KMS-11 (cell line): ENCODE measurements around the gene IL3RA.

Experiments
- H2AFZ ChIP-seq: fragments of 200-600 bp; sonication (generic); 2 replicates; pipeline ENCODE4 v1.6.1; 2016; ENCODE audit warnings: antibody characterized with exemption, mixed run types, low read depth
- H3K27ac ChIP-seq: fragments of 200-600 bp; sonication (generic); 2 replicates; pipeline ENCODE4 v1.6.1; 2016; ENCODE audit warnings: mild to moderate bottlenecking, mixed run types
- H3K27me3 ChIP-seq: fragments of 200-600 bp; sonication (generic); 2 replicates; pipeline ENCODE4 v1.6.1; 2017; ENCODE audit warnings: mild to moderate bottlenecking, low read depth, mixed run types, moderate library complexity; ENCODE audit not compliant: insufficient read depth
- H3K36me3 ChIP-seq: fragments of 200-600 bp; sonication (generic); 2 replicates; pipeline ENCODE4 v1.6.1; 2017; ENCODE audit warnings: mild to moderate bottlenecking, mixed run types; ENCODE audit not compliant: insufficient read depth
- H3K4me1 ChIP-seq: fragments of 200-600 bp; sonication (generic); 2 replicates; pipeline ENCODE4 v1.6.1; 2016; ENCODE audit warnings: mild to moderate bottlenecking, low read depth, mixed run types; ENCODE audit not compliant: poor library complexity, severe bottlenecking
- H3K4me2 ChIP-seq: fragments of 200-600 bp; sonication (generic); 2 replicates; pipeline ENCODE4 v1.7.0; 2016; ENCODE audit warnings: mild to moderate bottlenecking, mixed run types
- H3K4me3 ChIP-seq: fragments of 200-600 bp; sonication (generic); IDR thresholded peaks from 2 replicates; pipeline ENCODE4 v1.6.1; 2017; ENCODE audit warnings: low read depth, low read length, mixed read lengths; ENCODE audit not compliant: insufficient read depth
- H3K79me2 ChIP-seq: fragments of 200-600 bp; sonication (generic); 2 replicates; pipeline ENCODE4 v1.6.1; 2016; ENCODE audit warnings: low read depth, mixed run types; ENCODE audit not compliant: insufficient read depth
- H3K9ac ChIP-seq: fragments of 200-600 bp; sonication (generic); 2 replicates; pipeline ENCODE4 v1.6.1; 2016; ENCODE audit warnings: mild to moderate bottlenecking, mixed run types
- H4K20me1 ChIP-seq: fragments of 200-600 bp; sonication (generic); 2 replicates; pipeline ENCODE4 v1.6.1; 2016; ENCODE audit warnings: mild to moderate bottlenecking, mixed run types; ENCODE audit not compliant: insufficient read depth
- TF ChIP-seq, protein P1 (sequence below): fragments of 200-600 bp; sonication (generic); conservative IDR thresholded peaks from 2 replicates; pipeline ENCODE4 v1.6.1; 2017; ENCODE audit warnings: low read depth, mild to moderate bottlenecking, antibody characterized with exemption, low read length, moderate library complexity, mixed read lengths

IL3RA gene

DNA sequence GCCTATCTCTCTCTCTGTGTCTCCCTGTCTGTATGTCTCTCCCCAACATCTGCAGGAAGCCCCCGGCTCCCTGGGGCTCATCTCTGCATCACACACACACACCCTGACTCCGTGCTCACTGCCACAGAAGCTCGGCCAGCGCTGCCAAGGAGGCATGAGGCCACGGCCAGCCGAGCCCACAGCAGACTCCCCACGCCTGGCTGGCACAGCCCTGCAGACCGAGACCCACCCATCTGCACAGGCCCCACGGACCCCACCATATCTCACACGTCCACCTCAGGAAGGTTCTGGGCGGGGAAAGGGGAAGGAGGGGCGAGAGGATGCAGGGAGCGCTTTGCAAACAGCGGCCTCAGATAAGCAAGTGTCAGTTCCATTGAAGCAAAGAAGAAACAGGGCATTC, 83.8 kb downstream of the IL3RA start:
- TF ChIP-seq, protein P1, sequence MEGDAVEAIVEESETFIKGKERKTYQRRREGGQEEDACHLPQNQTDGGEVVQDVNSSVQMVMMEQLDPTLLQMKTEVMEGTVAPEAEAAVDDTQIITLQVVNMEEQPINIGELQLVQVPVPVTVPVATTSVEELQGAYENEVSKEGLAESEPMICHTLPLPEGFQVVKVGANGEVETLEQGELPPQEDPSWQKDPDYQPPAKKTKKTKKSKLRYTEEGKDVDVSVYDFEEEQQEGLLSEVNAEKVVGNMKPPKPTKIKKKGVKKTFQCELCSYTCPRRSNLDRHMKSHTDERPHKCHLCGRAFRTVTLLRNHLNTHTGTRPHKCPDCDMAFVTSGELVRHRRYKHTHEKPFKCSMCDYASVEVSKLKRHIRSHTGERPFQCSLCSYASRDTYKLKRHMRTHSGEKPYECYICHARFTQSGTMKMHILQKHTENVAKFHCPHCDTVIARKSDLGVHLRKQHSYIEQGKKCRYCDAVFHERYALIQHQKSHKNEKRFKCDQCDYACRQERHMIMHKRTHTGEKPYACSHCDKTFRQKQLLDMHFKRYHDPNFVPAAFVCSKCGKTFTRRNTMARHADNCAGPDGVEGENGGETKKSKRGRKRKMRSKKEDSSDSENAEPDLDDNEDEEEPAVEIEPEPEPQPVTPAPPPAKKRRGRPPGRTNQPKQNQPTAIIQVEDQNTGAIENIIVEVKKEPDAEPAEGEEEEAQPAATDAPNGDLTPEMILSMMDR, result no peak
- H3K27ac ChIP-seq, result no peak overlapping the region
- no peaks in the 10 kb centered on the region for H4K20me1 ChIP-seq
- H3K36me3 ChIP-seq, result no peaks in the 10 kb centered on the region
- no peaks in the 10 kb centered on the region for H3K4me1 ChIP-seq
- H3K79me2 ChIP-seq, result no peaks in the 10 kb centered on the region
- no peak overlapping the region for H2AFZ ChIP-seq
- no peak overlapping the region for H3K4me2 ChIP-seq
- H3K27me3 ChIP-seq, result no peaks in the 10 kb centered on the region
- no peak overlapping the region for H3K4me3 ChIP-seq
- H3K9ac ChIP-seq, result no peak overlapping the region

DNA sequence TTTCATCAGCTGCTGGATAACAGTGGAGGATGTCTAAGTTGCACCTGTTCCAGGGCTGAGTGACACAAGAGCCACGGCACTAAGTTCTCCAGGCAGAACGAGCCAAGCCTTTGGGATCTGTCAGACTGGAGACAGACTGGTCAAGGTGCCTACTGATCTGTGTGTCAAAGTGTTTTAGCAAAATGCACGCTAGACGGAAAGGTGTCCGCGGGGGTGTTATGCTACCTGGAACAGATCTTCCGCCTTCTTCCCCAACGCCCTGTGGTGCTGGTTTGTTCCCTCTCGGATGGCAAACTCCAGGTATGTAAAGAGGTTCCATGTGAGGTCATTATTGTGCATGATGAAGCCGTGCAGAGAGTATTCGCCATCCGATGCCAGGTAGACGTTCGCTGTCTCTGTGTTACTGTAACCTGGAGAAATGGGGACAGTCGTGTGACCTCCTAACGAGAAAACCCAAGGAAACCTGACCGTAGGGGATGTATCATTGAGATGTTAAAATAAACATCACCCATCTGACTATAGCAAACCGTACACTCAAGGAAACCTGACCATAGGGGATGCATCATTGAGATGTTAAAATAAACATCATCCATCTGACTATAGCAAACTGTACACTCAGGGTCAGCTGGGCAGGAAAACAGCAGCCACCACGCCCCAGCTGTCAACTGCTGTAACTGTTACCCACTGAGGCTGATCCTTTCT, 85.0 kb downstream of the IL3RA start:
- Histone ChIP-seq H3K79me2 (no peaks in the 10 kb centered on the region), H3K4me3 (no peak overlapping the region), H4K20me1 (no peaks in the 10 kb centered on the region), H3K4me1 (no peaks in the 10 kb centered on the region), H3K27ac (no peak overlapping the region), H3K36me3 (no peaks in the 10 kb centered on the region), H3K27me3 (no peaks in the 10 kb centered on the region), H3K4me2 (no peak overlapping the region), H2AFZ (no peak overlapping the region), H3K9ac (no peak overlapping the region)
- TF ChIP-seq, protein P1, result no peak

DNA sequence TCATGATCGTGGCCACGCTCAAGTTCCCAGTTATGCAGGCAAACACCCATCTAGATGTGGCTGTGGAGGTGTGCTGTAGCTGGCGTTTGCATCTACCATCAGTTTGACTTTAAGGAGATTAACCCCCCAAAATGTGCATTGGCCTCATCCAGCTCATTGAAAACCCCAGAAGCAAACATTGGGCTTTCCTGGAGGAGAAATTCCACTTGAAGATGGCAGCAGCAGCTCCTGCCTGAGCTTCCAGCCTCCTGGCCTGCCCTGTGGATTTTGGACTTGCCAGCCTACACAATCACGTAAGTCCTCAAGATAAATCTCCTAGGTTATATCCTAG, 85.5 kb downstream of the IL3RA start:
- no peak overlapping the region for H3K4me3 ChIP-seq
- H3K4me1 ChIP-seq, result no peaks in the 10 kb centered on the region
- TF ChIP-seq, protein P1, result no peak
- no peak overlapping the region for H3K9ac ChIP-seq
- no peak overlapping the region for H3K4me2 ChIP-seq
- H3K79me2 ChIP-seq, result no peaks in the 10 kb centered on the region
- no peak overlapping the region for H3K27ac ChIP-seq
- H4K20me1 ChIP-seq, result no peaks in the 10 kb centered on the region
- no peaks in the 10 kb centered on the region for H3K36me3 ChIP-seq
- no peaks in the 10 kb centered on the region for H3K27me3 ChIP-seq
- H2AFZ ChIP-seq, result no peak overlapping the region

DNA sequence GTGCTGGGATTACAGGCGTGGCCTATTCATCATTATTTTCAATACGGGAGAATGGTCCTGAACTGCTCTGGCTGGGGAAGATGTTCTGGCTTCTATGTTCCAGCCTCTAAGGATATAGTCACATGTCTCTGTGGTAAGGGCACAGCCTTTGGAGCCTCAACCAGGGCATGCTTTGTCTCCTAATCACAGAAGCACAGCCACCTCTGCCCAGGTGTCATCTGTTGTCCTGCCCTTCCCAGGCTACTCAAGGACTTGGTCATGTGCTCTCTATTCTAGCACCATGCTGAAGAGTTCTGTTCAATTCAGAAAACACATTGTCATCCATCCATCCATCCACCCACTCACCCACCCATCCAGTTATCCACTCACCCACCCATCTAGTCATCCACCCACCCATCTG, 86.6 kb downstream of the IL3RA start:
- H3K4me2 ChIP-seq, result no peak overlapping the region
- no peak overlapping the region for H3K4me3 ChIP-seq
- no peak overlapping the region for H3K9ac ChIP-seq
- H3K27me3 ChIP-seq, result no peaks in the 10 kb centered on the region
- H3K36me3 ChIP-seq, result no peaks in the 10 kb centered on the region
- H3K27ac ChIP-seq, result no peak overlapping the region
- no peaks in the 10 kb centered on the region for H4K20me1 ChIP-seq
- no peak overlapping the region for H2AFZ ChIP-seq
- TF ChIP-seq, protein P1, result no peak
- no peaks in the 10 kb centered on the region for H3K79me2 ChIP-seq
- H3K4me1 ChIP-seq, result no peaks in the 10 kb centered on the region
